H7 (cell line): ENCODE data around the gene MICAL3. TPM values are rescaled to one million over a fixed set of nuclear protein-coding genes. Genes with fewer than 3 reads are reported as not detected.

Experiments
- DNase-seq: peaks from one replicate; pipeline ENCODE4 v3.0.0; 2012
- H3K27me3 ChIP-seq: 2 replicates; pipeline ENCODE4 v1.6.0; 2011; ENCODE audit warnings: mild to moderate bottlenecking, low read length; ENCODE audit not compliant: control insufficient read depth, insufficient read depth
- H3K36me3 ChIP-seq: replicated peaks from 2 replicates; pipeline ENCODE4 v1.5.1; 2011; ENCODE audit warnings: low read length; ENCODE audit not compliant: control insufficient read depth, insufficient read depth
- H3K4me3 ChIP-seq: 2 replicates; pipeline ENCODE4 v1.5.1; 2011; ENCODE audit warnings: low read depth, mild to moderate bottlenecking, control low read depth, low read length, moderate library complexity; ENCODE audit not compliant: insufficient read depth
- total RNA-seq: library from RNA; depleted of rRNA; stranded (reverse); fragments of >200 nt; shearing (Covaris generic); gene quantifications from 2 replicates; pipeline ENCODE4 v1.2.3, GENCODE V29; 2014

Gene MICAL3
- total RNA-seq, 1 experiment from 2014 or later, result 11.8 TPM

GRCh38 chr22:17926516-17926915 is 97.8 kb downstream of the MICAL3 start:
- H3K27me3 ChIP-seq, result no peaks in the 10 kb centered on the region
- no peak for DNase-seq
- no peak overlapping the region for H3K4me3 ChIP-seq
- no peaks in the 10 kb centered on the region for H3K36me3 ChIP-seq

GRCh38 chr22:17925431-17925841 is 98.9 kb downstream of the MICAL3 start:
- no peak overlapping the region for H3K4me3 ChIP-seq
- no peak for DNase-seq
- H3K27me3 ChIP-seq, result no peaks in the 10 kb centered on the region
- H3K36me3 ChIP-seq, result no peaks in the 10 kb centered on the region

- DNase-seq, result no peak
- H3K27me3 ChIP-seq, result no peaks in the 10 kb centered on the region
- no peak overlapping the region for H3K4me3 ChIP-seq
- H3K36me3 ChIP-seq, result no peaks in the 10 kb centered on the region
Observed at GRCh38 chr22:17924735-17925364, 99.5 kb downstream of the MICAL3 start.

- H3K27me3 ChIP-seq, result no peaks in the 10 kb centered on the region
- no peak for DNase-seq
- no peak overlapping the region for H3K4me3 ChIP-seq
- H3K36me3 ChIP-seq, result no peaks in the 10 kb centered on the region
Observed at GRCh38 chr22:17924076-17924475, 100.3 kb downstream of the MICAL3 start.

- Histone ChIP-seq H3K4me3 (no peak overlapping the region), H3K27me3 (no peaks in the 10 kb centered on the region), H3K36me3 (no peaks in the 10 kb centered on the region)
- DNase-seq, result no peak
Observed at GRCh38 chr22:17922925-17923903, 101.1 kb downstream of the MICAL3 start.

GRCh38 chr22:17921871-17922821 is 102.2 kb downstream of the MICAL3 start:
- H3K27me3 ChIP-seq, result no peaks in the 10 kb centered on the region
- no peak overlapping the region for H3K4me3 ChIP-seq
- no peaks in the 10 kb centered on the region for H3K36me3 ChIP-seq
- DNase-seq, result peak; percentile 94

GRCh38 chr22:17920992-17921650 is 103.2 kb downstream of the MICAL3 start:
- Histone ChIP-seq H3K4me3 (no peak overlapping the region), H3K27me3 (no peaks in the 10 kb centered on the region), H3K36me3 (no peaks in the 10 kb centered on the region)
- DNase-seq, result no peak

- no peak overlapping the region for H3K4me3 ChIP-seq
- DNase-seq, result peak; percentile 46
- H3K27me3 ChIP-seq, result no peaks in the 10 kb centered on the region
- H3K36me3 ChIP-seq, result no peaks in the 10 kb centered on the region
Observed at GRCh38 chr22:17920145-17920605, 104.2 kb downstream of the MICAL3 start.

- DNase-seq, result no peak
- H3K27me3 ChIP-seq, result no peaks in the 10 kb centered on the region
- H3K36me3 ChIP-seq, result no peaks in the 10 kb centered on the region
- H3K4me3 ChIP-seq, result no peak overlapping the region
Observed at GRCh38 chr22:17919276-17920144, 104.9 kb downstream of the MICAL3 start.

- no peak for DNase-seq
- no peak overlapping the region for H3K4me3 ChIP-seq
- no peaks in the 10 kb centered on the region for H3K27me3 ChIP-seq
- no peaks in the 10 kb centered on the region for H3K36me3 ChIP-seq
Observed at GRCh38 chr22:17918840-17919239, 105.5 kb downstream of the MICAL3 start.

GRCh38 chr22:17917490-17917983 is 106.8 kb downstream of the MICAL3 start:
- no peak for DNase-seq
- Histone ChIP-seq H3K27me3 (no peaks in the 10 kb centered on the region), H3K4me3 (no peak overlapping the region), H3K36me3 (no peaks in the 10 kb centered on the region)

- no peaks in the 10 kb centered on the region for H3K27me3 ChIP-seq
- no peak overlapping the region for H3K4me3 ChIP-seq
- no peak for DNase-seq
- H3K36me3 ChIP-seq, result no peaks in the 10 kb centered on the region
Observed at GRCh38 chr22:17916226-17916889, 108.0 kb downstream of the MICAL3 start.
